Raji (cell line): ENCODE data around the gene STARD7.

ENCODE experiments used
- POLR2A ChIP-seq: IDR thresholded peaks from 2 replicates; pipeline ENCODE4 v1.6.1; 2011; ENCODE audit warnings: low read depth, low read length, control low read depth; ENCODE audit not compliant: insufficient read depth

STARD7 gene

DNA sequence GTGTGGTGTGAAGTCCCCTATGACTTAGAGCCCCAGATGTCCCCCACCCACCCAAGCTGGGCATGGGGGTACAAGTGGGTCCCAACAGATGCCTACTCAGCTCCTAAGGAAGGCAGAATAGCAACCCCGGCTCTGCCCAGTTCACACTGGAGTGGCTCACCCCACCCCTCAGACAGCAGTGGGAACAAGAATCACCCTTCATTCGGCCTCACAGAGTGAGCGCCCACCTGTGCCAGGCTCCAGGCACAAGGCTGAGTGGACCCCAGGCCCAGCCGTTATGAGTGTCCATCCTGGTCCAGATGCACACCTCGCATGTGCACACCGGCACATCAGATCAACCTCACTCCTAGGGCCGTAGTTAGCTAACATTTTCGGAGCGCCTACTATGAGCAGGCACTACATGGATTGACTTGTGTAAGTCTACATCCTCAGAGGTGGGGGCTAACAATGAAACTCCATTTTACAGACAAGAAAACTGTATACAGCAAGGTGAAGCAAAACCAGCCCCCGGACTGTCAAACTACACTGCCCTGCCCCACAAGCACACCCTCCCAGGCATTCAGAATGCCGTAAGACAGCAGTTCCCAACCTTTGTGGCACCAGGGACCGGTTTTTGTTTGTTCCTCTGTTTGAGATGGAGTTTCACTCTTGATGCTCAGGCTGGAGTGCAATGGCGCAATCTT lies 67.5 kb downstream of the STARD7 start:
- no peak for TF ChIP-seq POLR2A

- TF ChIP-seq POLR2A: no peak
These were observed 69.4 kb downstream of the STARD7 start for GRCh38 chr2:96139181-96139758.

- no peak; the same call in 1 of the 2 replicates for TF ChIP-seq POLR2A
These were observed 70.2 kb downstream of the STARD7 start, which contains the start of gene ASTL for GRCh38 chr2:96138179-96139145. ASTL (minus strand) TSS chr2:96138502; CDS start chr2:96138436, 66 bp downstream.

GRCh38 chr2:96137321-96138178 lies 71.1 kb downstream of the STARD7 start:
- TF ChIP-seq POLR2A: no peak

DNA sequence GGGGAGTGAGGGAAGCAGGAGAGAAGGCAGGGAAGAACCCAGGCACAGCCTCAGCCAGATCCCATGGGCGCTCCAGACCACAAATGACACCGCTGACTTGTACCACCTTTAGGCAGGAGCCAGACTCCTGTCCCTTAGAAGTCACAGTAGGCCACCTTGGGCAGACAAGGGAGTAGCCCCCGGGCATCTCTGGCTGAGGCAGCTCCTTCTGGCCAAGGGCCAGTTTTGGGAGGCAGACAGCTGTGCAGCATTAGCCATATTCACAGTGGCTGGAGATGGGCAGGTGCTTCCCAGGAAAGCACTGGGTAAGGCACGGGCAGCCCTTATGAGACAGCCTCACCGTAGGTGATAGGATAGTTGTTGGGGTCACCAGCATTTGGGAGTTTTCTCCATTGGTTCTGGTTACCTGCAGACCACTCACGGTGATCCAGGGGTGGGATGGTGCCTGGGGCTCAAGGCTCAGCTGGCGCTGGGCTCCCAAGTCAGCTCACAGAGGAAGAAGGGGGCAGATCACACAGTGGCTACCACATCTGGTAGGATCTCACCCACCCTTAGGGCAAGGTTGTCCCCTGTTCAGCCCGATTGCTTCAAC lies 72.4 kb downstream of the STARD7 start:
- TF ChIP-seq POLR2A: no peak

DNA sequence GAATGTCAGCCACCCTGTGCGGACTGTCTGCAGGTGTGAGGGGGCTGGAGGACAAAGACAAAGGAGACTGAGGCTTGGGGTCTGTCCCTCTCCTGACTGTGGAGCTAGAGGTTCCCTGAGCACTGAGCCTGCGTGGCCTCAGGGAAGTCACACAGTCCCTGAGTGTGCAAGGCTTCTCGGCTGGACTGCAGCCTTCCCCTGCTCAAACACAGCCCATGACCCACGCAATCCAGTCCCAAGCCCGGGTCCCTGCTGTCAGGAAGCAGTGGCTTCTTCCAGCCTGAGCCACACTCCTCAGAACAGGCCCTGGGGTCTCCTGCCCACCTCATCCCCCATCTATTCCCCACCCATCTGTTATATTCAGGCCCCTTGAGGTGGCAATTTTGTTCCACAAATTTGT lies 73.0 kb downstream of the STARD7 start:
- TF ChIP-seq POLR2A: no peak

- TF ChIP-seq POLR2A: no peak
These were observed 73.5 kb downstream of the STARD7 start for GRCh38 chr2:96135171-96135570.
